ENCODE measurements around the gene HOXB5.

The HOXB5 gene

GRCh38 chr17:48555258-48556228, 38.0 kb downstream of the HOXB5 start:
- Histone ChIP-seq H4K8ac (ENCODE audit: low read length) (no peak overlapping the region), H3K27me3 (ENCODE audit: control insufficient read depth in 1 of 2, insufficient read depth in 1 of 2, low read length in 2 of 2) (no peaks in the 10 kb centered on the region), H2BK12ac (ENCODE audit: low read length in 2 of 2) (no peak overlapping the region), H3K14ac (ENCODE audit: low read length in 2 of 2) (no peak overlapping the region), H2BK120ac (ENCODE audit: low read depth, low read length) (peak overlapping the region; percentile 94), H3K4ac (ENCODE audit: low read depth in 1 of 2, low read length in 2 of 2) (no peak overlapping the region), H3K79me1 (replicated peaks; ENCODE audit: low read length, poor library complexity, severe bottlenecking) (peaks cover 3% of the 10 kb centered on the region), H3K18ac (ENCODE audit: low read depth in 1 of 2, low read length in 2 of 2) (peak overlapping the region; percentile 31 to 94), H3K4me3 (ENCODE audit: insufficient read depth in 1 of 2, low read depth in 1 of 2, low read length in 2 of 2) (peak overlapping the region; percentile 39 to 76), H3K4me2 (ENCODE audit: low read length, poor library complexity, severe bottlenecking) (peak overlapping the region; percentile 84), H4K91ac (ENCODE audit: low read length) (no peak overlapping the region), H3K23ac (ENCODE audit: low read length in 2 of 2) (no peak overlapping the region), H2BK5ac (ENCODE audit: low read depth, low read length, poor library complexity, severe bottlenecking) (peak overlapping the region; percentile 49), H2BK15ac (ENCODE audit: low read depth, poor library complexity, severe bottlenecking) (no peak overlapping the region), H3K9me3 (ENCODE audit: control insufficient read depth, low read length) (no peaks in the 10 kb centered on the region), H3K36me3 (ENCODE audit: control insufficient read depth in 1 of 2, insufficient read depth in 2 of 2, low read depth in 1 of 2, low read length in 2 of 2) (peaks cover 16 to 27% of the 10 kb centered on the region in 2 experiments), H3K9ac (ENCODE audit: low read length) (peak overlapping the region; percentile 93), H2AFZ (ENCODE audit: low read depth, low read length) (no peak overlapping the region), H3K27ac (ENCODE audit: low read length, poor library complexity, severe bottlenecking) (peak overlapping the region; percentile 75), H3K4me1 (ENCODE audit: control insufficient read depth, insufficient read depth, low read depth, low read length) (peaks cover 36% of the 10 kb centered on the region), H2AK5ac (ENCODE audit: low read length, severe bottlenecking) (no peak overlapping the region)
- 3% methylated on average over 26 of the region's 36 CpGs for WGBS
- DNase-seq, result peak; percentile 97

GRCh38 chr17:48554412-48555257, 38.9 kb downstream of the HOXB5 start:
- Histone ChIP-seq H3K23ac (ENCODE audit: low read length in 2 of 2) (peak overlapping the region in 1 of 2 experiments; percentile 23), H4K91ac (ENCODE audit: low read length) (peak overlapping the region; percentile 96), H3K4me1 (ENCODE audit: control insufficient read depth, insufficient read depth, low read depth, low read length) (peaks cover 38% of the 10 kb centered on the region), H2BK120ac (ENCODE audit: low read depth, low read length) (peak overlapping the region; percentile 94), H3K9me3 (ENCODE audit: control insufficient read depth, low read length) (no peaks in the 10 kb centered on the region), H3K36me3 (ENCODE audit: control insufficient read depth in 1 of 2, insufficient read depth in 2 of 2, low read depth in 1 of 2, low read length in 2 of 2) (peaks cover 25 to 29% of the 10 kb centered on the region in 2 experiments), H2BK5ac (ENCODE audit: low read depth, low read length, poor library complexity, severe bottlenecking) (peak overlapping the region; percentile 49), H3K27ac (ENCODE audit: low read length, poor library complexity, severe bottlenecking) (peak overlapping the region; percentile 57), H3K14ac (ENCODE audit: low read length in 2 of 2) (no peak overlapping the region), H3K27me3 (ENCODE audit: control insufficient read depth in 1 of 2, insufficient read depth in 1 of 2, low read length in 2 of 2) (no peaks in the 10 kb centered on the region), H3K4ac (ENCODE audit: low read depth in 1 of 2, low read length in 2 of 2) (peak overlapping the region; percentile 75 to 90), H2BK15ac (ENCODE audit: low read depth, poor library complexity, severe bottlenecking) (peak overlapping the region; percentile 97), H3K9ac (ENCODE audit: low read length) (peak overlapping the region; percentile 93), H4K8ac (ENCODE audit: low read length) (peak overlapping the region; percentile 98), H3K18ac (ENCODE audit: low read depth in 1 of 2, low read length in 2 of 2) (peak overlapping the region; percentile 89 to 94), H2AFZ (ENCODE audit: low read depth, low read length) (no peak overlapping the region), H3K4me2 (ENCODE audit: low read length, poor library complexity, severe bottlenecking) (peak overlapping the region; percentile 84), H3K4me3 (ENCODE audit: insufficient read depth in 1 of 2, low read depth in 1 of 2, low read length in 2 of 2) (peak overlapping the region; percentile 43 to 76), H2BK12ac (ENCODE audit: low read length in 2 of 2) (peak overlapping the region; percentile 24 to 97), H2AK5ac (ENCODE audit: low read length, severe bottlenecking) (peak overlapping the region; percentile 65), H3K79me1 (replicated peaks; ENCODE audit: low read length, poor library complexity, severe bottlenecking) (peaks cover 3% of the 10 kb centered on the region)
- DNase-seq, result peak; percentile 52
- 15% methylated on average over 41 of the region's 44 CpGs for WGBS

GRCh38 chr17:48553826-48554225, 39.8 kb downstream of the HOXB5 start:
- H3K9ac ChIP-seq (ENCODE audit: low read length), result peak overlapping the region; percentile 93
- H2BK15ac ChIP-seq (ENCODE audit: low read depth, poor library complexity, severe bottlenecking), result no peak overlapping the region
- H2BK12ac ChIP-seq (ENCODE audit: low read length in 2 of 2), result no peak overlapping the region
- H3K36me3 ChIP-seq (ENCODE audit: control insufficient read depth in 1 of 2, insufficient read depth in 2 of 2, low read depth in 1 of 2, low read length in 2 of 2), result peaks cover 27 to 33% of the 10 kb centered on the region in 2 experiments
- no peak overlapping the region for H2BK120ac ChIP-seq (ENCODE audit: low read depth, low read length)
- WGBS, result 23% methylated on average over 1 of the region's 1 CpG
- H3K4me3 ChIP-seq (ENCODE audit: insufficient read depth in 1 of 2, low read depth in 1 of 2, low read length in 2 of 2), result peak overlapping the region in 1 of 2 experiments; percentile 76
- no peak overlapping the region for H2AFZ ChIP-seq (ENCODE audit: low read depth, low read length)
- no peak overlapping the region for H4K91ac ChIP-seq (ENCODE audit: low read length)
- DNase-seq, result peak; percentile 41
- H3K18ac ChIP-seq (ENCODE audit: low read depth in 1 of 2, low read length in 2 of 2), result no peak overlapping the region
- H3K14ac ChIP-seq (ENCODE audit: low read length in 2 of 2), result no peak overlapping the region
- H4K8ac ChIP-seq (ENCODE audit: low read length), result no peak overlapping the region
- H2AK5ac ChIP-seq (ENCODE audit: low read length, severe bottlenecking), result no peak overlapping the region
- peaks cover 40% of the 10 kb centered on the region for H3K4me1 ChIP-seq (ENCODE audit: control insufficient read depth, insufficient read depth, low read depth, low read length)
- no peaks in the 10 kb centered on the region for H3K9me3 ChIP-seq (ENCODE audit: control insufficient read depth, low read length)
- H3K4me2 ChIP-seq (ENCODE audit: low read length, poor library complexity, severe bottlenecking), result no peak overlapping the region
- H3K4ac ChIP-seq (ENCODE audit: low read depth in 1 of 2, low read length in 2 of 2), result no peak overlapping the region
- H3K27ac ChIP-seq (ENCODE audit: low read length, poor library complexity, severe bottlenecking), result peak overlapping the region; percentile 10
- H2BK5ac ChIP-seq (ENCODE audit: low read depth, low read length, poor library complexity, severe bottlenecking), result no peak overlapping the region
- no peaks in the 10 kb centered on the region for H3K27me3 ChIP-seq (ENCODE audit: control insufficient read depth in 1 of 2, insufficient read depth in 1 of 2, low read length in 2 of 2)
- peaks cover 2% of the 10 kb centered on the region for H3K79me1 ChIP-seq (replicated peaks; ENCODE audit: low read length, poor library complexity, severe bottlenecking)
- H3K23ac ChIP-seq (ENCODE audit: low read length in 2 of 2), result no peak overlapping the region
